PC-9 (cell line): ENCODE results near the gene SLCO2A1.

ENCODE experiments used
- EZH2 ChIP-seq: fragments of 200-600 bp; sonication (generic); IDR thresholded peaks from 2 replicates; pipeline ENCODE4 v1.8.0; 2017; ENCODE audit warnings: antibody characterized with exemption, low read depth
- TF ChIP-seq, protein P1 (sequence below): fragments of 200-600 bp; sonication (generic); conservative IDR thresholded peaks from 2 replicates; pipeline ENCODE4 v1.6.1; 2017; ENCODE audit warnings: mixed run types, antibody characterized with exemption, mild to moderate bottlenecking, moderate library complexity

DNA sequence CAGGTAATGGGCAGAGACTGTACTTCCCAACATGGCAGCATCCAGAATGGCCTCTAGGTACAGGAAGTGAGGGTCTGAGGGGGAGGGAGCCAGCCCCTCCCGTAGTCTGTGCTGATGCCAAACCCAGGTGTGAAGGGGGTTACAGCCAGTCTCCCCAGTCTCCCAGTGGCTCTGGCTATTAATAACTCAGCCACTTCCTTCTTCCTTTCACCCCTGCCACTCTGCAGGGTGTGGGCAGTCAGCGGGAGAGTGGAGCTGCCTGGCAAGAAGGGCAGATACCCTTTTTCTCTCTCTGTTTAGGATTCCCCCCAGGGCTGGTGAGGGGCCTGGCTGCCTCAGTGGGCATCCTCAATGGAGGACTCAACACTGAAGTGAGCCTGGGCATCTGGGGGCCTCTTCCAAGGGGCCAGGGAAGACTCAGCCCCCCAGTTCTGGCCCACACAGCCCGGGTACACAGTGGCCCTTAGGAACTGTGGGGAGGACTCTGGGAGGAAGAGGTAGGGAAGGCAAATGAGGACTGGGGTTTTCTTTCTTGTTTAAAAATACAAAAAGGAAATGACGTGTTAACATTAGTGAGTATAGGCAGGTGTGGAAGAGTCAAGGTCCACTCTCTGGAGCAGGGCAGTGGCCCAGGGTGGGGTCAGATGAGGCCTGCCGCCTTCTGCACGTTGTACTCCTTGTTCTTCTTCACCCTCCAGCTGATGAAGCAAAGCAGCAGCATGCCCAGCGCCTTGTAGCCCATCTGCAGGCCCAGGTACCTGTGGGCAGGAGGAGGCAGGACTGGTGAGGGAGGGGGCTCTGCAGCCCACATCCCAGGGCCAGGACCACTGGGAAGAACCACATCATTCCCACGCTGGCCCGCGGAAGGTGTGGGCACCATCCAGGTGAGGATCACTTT is 95.4 kb downstream of the SLCO2A1 start:
- TF ChIP-seq, protein P1, sequence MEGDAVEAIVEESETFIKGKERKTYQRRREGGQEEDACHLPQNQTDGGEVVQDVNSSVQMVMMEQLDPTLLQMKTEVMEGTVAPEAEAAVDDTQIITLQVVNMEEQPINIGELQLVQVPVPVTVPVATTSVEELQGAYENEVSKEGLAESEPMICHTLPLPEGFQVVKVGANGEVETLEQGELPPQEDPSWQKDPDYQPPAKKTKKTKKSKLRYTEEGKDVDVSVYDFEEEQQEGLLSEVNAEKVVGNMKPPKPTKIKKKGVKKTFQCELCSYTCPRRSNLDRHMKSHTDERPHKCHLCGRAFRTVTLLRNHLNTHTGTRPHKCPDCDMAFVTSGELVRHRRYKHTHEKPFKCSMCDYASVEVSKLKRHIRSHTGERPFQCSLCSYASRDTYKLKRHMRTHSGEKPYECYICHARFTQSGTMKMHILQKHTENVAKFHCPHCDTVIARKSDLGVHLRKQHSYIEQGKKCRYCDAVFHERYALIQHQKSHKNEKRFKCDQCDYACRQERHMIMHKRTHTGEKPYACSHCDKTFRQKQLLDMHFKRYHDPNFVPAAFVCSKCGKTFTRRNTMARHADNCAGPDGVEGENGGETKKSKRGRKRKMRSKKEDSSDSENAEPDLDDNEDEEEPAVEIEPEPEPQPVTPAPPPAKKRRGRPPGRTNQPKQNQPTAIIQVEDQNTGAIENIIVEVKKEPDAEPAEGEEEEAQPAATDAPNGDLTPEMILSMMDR, result no peak
- no peak for TF ChIP-seq EZH2
